HepG2 (cell line): ENCODE results near the gene KIF26B. TPM values are rescaled to one million over a fixed set of nuclear protein-coding genes. Genes with fewer than 3 reads are reported as not detected.

Experiments used
- ATAC-seq: fragments of 200-7000 bp; cut with Tn5 transposase; 3 replicates; pipeline ENCODE4 v1.9.1; 2020; ENCODE audit warnings: mild to moderate bottlenecking, moderate library complexity
- BruUV-seq: library from RNA; stranded (reverse); fragments of 400-500 nt; replicated peaks from 2 replicates; lab custom pipeline; 2021; lab: Mats Ljungman, UMichigan
- CTCF ChIA-PET: fragments of 300-600 bp; formaldehyde crosslinking; extraction: SDS; loops from one replicate; lab custom pipeline; 2021; ENCODE audit warnings: low total read pairs, inconsistent platforms, low intra/inter-chr PET ratio; lab: Yijun Ruan, JAX
- POLR2A ChIA-PET: fragments of 350-600 bp; sonication (Branson Sonifier 250); formaldehyde crosslinking; loops from one replicate; lab custom pipeline; 2020; ENCODE audit warnings: antibody characterized with exemption, inconsistent platforms; lab: Yijun Ruan, JAX
- DNase-seq: peaks from one replicate; pipeline ENCODE4 v3.0.0-alpha.2; 2015; ENCODE audit warnings: low spot score
- FAIRE-seq: peaks from 3 replicates; lab custom pipeline; 2011; peaks lifted over from hg19 to GRCh38; lab: Jason Lieb, UNC
- H2AFZ ChIP-seq: one replicate; pipeline ENCODE4 v1.6.1; 2011; ENCODE audit warnings: low read length, inconsistent platforms
- H3K27ac ChIP-seq: fragments of 300-600 bp; 3 replicates; pipeline ENCODE4 v1.8.0; 2011; ENCODE audit warnings: mixed run types, mild to moderate bottlenecking, mixed read lengths, low read length, inconsistent platforms; ENCODE audit not compliant: insufficient read depth; ENCODE audit errors: extremely low read length
- H3K27me3 ChIP-seq, 2 experiments: fragments of 200-600 bp in 1 of 2; 2 replicates in 1 of 2; 3 replicates in 1 of 2; pipeline versions ENCODE4 v1.6.0 to v1.8.0; 2011; ENCODE audit warnings: low read length in 2 of 2, mild to moderate bottlenecking in 2 of 2, moderate library complexity in 2 of 2, inconsistent platforms in 1 of 2; ENCODE audit not compliant: insufficient read depth in 2 of 2, control insufficient read depth in 1 of 2
- H3K36me3 ChIP-seq, 2 experiments: fragments of 200-600 bp in 1 of 2; replicated peaks in 1 of 2; 2 replicates in 1 of 2; 3 replicates in 1 of 2; pipeline versions ENCODE4 v1.5.1 to v1.8.0; 2011; ENCODE audit warnings: low read length in 2 of 2, inconsistent platforms in 1 of 2; ENCODE audit not compliant: insufficient read depth in 2 of 2, control insufficient read depth in 1 of 2
- H3K4me1 ChIP-seq: 2 replicates; pipeline ENCODE4 v1.5.1; 2012; ENCODE audit warnings: low read length, inconsistent platforms; ENCODE audit not compliant: insufficient read depth
- H3K4me2 ChIP-seq: 2 replicates; pipeline ENCODE4 v1.6.0; 2011; ENCODE audit warnings: low read depth, low read length, inconsistent platforms
- H3K4me3 ChIP-seq, 3 experiments: fragments of 200-600 bp in 1 of 3; sonication (generic), shearing (Covaris generic) in 1 of 3; replicated peaks in 1 of 3; 2 replicates each; pipeline ENCODE4 v1.5.1; 2011 to 2016; ENCODE audit warnings: low read length in 3 of 3, inconsistent platforms in 2 of 3, low read depth in 2 of 3, mild to moderate bottlenecking in 2 of 3, control low read depth in 1 of 3, mixed read lengths in 1 of 3; ENCODE audit not compliant: insufficient read depth in 1 of 3
- H3K79me2 ChIP-seq: one replicate; pipeline ENCODE4 v1.6.1; 2011; ENCODE audit warnings: low read length, inconsistent platforms; ENCODE audit not compliant: insufficient read depth
- H3K9ac ChIP-seq: 2 replicates; pipeline ENCODE4 v1.6.0; 2011; ENCODE audit warnings: mild to moderate bottlenecking, low read depth, low read length, inconsistent platforms; ENCODE audit not compliant: insufficient read depth
- H3K9me3 ChIP-seq: 2 replicates; pipeline ENCODE4 v1.5.1; 2012; ENCODE audit warnings: mild to moderate bottlenecking, low read length
- H4K20me1 ChIP-seq: 2 replicates; pipeline ENCODE4 v1.6.0; 2011; ENCODE audit warnings: inconsistent platforms, mild to moderate bottlenecking, low read length, moderate library complexity; ENCODE audit not compliant: insufficient read depth
- CENPT ChIP-seq: sonication (generic); formaldehyde crosslinking; IDR thresholded peaks from 2 replicates; pipeline ENCODE4 v1.8.0; 2022; ENCODE audit warnings: low read depth, mild to moderate bottlenecking, moderate library complexity, missing genetic modification reagents
- ELF1 ChIP-seq: sonication (generic); formaldehyde crosslinking; IDR thresholded peaks from 2 replicates; pipeline ENCODE4 v1.4.0; 2020; ENCODE audit warnings: missing genetic modification reagents
- IKZF1 ChIP-seq: fragments of 450-650 bp; IDR thresholded peaks from 2 replicates; pipeline ENCODE4 v1.7.1; 2016
- JDP2 ChIP-seq: sonication (generic); formaldehyde crosslinking; IDR thresholded peaks from 2 replicates; pipeline ENCODE4 v1.8.1; 2022; ENCODE audit warnings: missing genetic modification reagents, borderline replicate concordance
- KDM4B ChIP-seq: sonication (generic); formaldehyde crosslinking; IDR thresholded peaks from 2 replicates; pipeline ENCODE4 v1.4.0; 2020; ENCODE audit warnings: missing genetic modification reagents
- NFE2L2 ChIP-seq: fragments of 150-350 bp; IDR thresholded peaks from 2 replicates; pipeline ENCODE4 v1.6.1; 2014; ENCODE audit warnings: low read length
- PCBP2 ChIP-seq: fragments of 200-400 bp; formaldehyde crosslinking; optimal IDR thresholded peaks from 2 replicates; pipeline ENCODE3; 2018; ENCODE audit warnings: low read length, low read depth; ENCODE audit not compliant: poor library complexity, severe bottlenecking
- PITX1 ChIP-seq: sonication (generic); formaldehyde crosslinking; IDR thresholded peaks from 2 replicates; pipeline ENCODE4 v1.5.1; 2020; ENCODE audit warnings: mild to moderate bottlenecking, missing genetic modification reagents
- SALL1 ChIP-seq: sonication (generic); formaldehyde crosslinking; IDR thresholded peaks from 2 replicates; pipeline ENCODE4 v1.8.0; 2022; ENCODE audit warnings: mild to moderate bottlenecking, missing genetic modification reagents
- TBP ChIP-seq: sonication (generic); formaldehyde crosslinking; IDR thresholded peaks from 2 replicates; pipeline ENCODE4 v1.5.0; 2020; ENCODE audit warnings: missing genetic modification reagents
- TGIF2 ChIP-seq: IDR thresholded peaks from 2 replicates; pipeline ENCODE4 v1.6.1; 2016; ENCODE audit warnings: control low read depth, missing compliant biosample characterization
- TMF1 ChIP-seq: sonication (generic); formaldehyde crosslinking; IDR thresholded peaks from 2 replicates; pipeline ENCODE4 v1.8.1; 2022; ENCODE audit warnings: low read depth, missing genetic modification reagents
- YY1 ChIP-seq: IDR thresholded peaks from 2 replicates; pipeline ENCODE4 v1.6.1; 2011; ENCODE audit warnings: low read length, low read depth, moderate library complexity, mild to moderate bottlenecking; ENCODE audit not compliant: insufficient read depth, insufficient replicate concordance
- ZBTB2 ChIP-seq: sonication (generic); formaldehyde crosslinking; IDR thresholded peaks from 2 replicates; pipeline ENCODE4 v1.8.0; 2022; ENCODE audit warnings: low read depth, missing genetic modification reagents
- ZNF138 ChIP-seq: sonication (generic); formaldehyde crosslinking; IDR thresholded peaks from 2 replicates; pipeline ENCODE4 v1.5.0; 2020; ENCODE audit warnings: mild to moderate bottlenecking, low read depth, missing genetic modification reagents
- ZNF468 ChIP-seq: sonication (generic); formaldehyde crosslinking; IDR thresholded peaks from 2 replicates; pipeline ENCODE4 v1.8.0; 2022; ENCODE audit warnings: mild to moderate bottlenecking, moderate library complexity, missing genetic modification reagents
- ZNF564 ChIP-seq: sonication (generic); formaldehyde crosslinking; IDR thresholded peaks from 2 replicates; pipeline ENCODE4 v1.8.1; 2023; ENCODE audit warnings: mild to moderate bottlenecking, missing genetic modification reagents
- ZNF710 ChIP-seq: sonication (generic); formaldehyde crosslinking; IDR thresholded peaks from 2 replicates; pipeline ENCODE4 v1.5.0; 2020; ENCODE audit warnings: mild to moderate bottlenecking, missing genetic modification reagents, borderline replicate concordance
- WGBS: methylation state at CpG from one replicate; pipeline ENCODE4 v1.1.6; 2017; ENCODE audit warnings: low lambda C conversion rate; 5-methylcytosine and 5-hydroxymethylcytosine counted together
- in situ Hi-C: cut with HindIII; loops from 2 replicates; pipeline ENCODE4 v1.10.0; 2017; ENCODE audit warnings: low pct_unique_long_range_greater_than_20kb; ENCODE audit not compliant: extremely low pct_ligation_motif_present
- intact Hi-C: fragments of 100-400 bp; cut with micrococcal nuclease; formaldehyde crosslinking; loops from one replicate; pipeline ENCODE4 v1.10.0; 2022; ENCODE audit not compliant: unreplicated experiment
- polyA plus RNA-seq, 8 experiments: library from polyadenylated mRNA; depleted of rRNA in 3 of 8; stranded (reverse) in 7 of 8; unstranded in 1 of 8; fragments of >200 nt; fragmentation: Illumina TruSeq in 4 of 8; extraction: Trizol in 4 of 8; gene quantifications; 2 replicates each; pipeline versions ENCODE4 v1.2.1 to v1.2.3, GENCODE V29; 2011 to 2016; ENCODE audit warnings: low read depth in 4 of 8, missing spikeins in 1 of 8, mixed read lengths in 1 of 8; ENCODE audit not compliant: insufficient read depth in 1 of 8
- total RNA-seq, 5 experiments: library from RNA; depleted of rRNA; stranded (reverse); fragments of >200 nt; fragmentation: Illumina TruSeq; extraction: Trizol; gene quantifications; 2 replicates each; pipeline ENCODE4 v1.2.3, GENCODE V29; 2016; ENCODE audit warnings: low read depth in 1 of 5
- TF ChIP-seq, protein P1 (sequence below): sonication (generic); formaldehyde crosslinking; IDR thresholded peaks from 2 replicates; pipeline ENCODE4 v1.4.0; 2020; ENCODE audit warnings: missing genetic modification reagents

The KIF26B gene
- total and polyA plus RNA-seq, 2 of the 13 experiments (the other 11 are each of a cell fraction or from before 2014, with no cell fraction given), result 0.08 to 0.09 TPM

DNA sequence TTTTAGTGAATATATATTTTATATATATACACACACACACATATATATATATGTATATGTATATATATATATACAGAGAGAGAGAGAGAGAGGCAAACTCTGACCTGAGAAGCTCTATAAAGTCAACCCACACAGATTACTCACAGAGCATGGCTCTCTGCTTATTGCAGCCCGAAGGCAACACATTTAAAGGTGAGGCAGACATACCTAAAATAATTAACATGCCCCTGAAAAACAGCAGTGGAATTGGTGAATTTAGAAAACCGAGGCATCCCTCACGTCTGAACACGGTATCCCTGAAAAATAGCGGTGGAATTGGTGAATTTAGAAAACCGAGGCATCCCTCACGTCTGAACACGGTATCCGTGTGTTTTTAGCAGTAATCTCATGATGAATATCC lies 228.2 kb downstream of the KIF26B start:
- H3K9me3 ChIP-seq, result no peaks in the 10 kb centered on the region
- no peaks in the 10 kb centered on the region for H3K79me2 ChIP-seq
- no peak overlapping the region for H3K4me3 ChIP-seq
- no peak overlapping the region for H2AFZ ChIP-seq
- no peak for FAIRE-seq
- H3K4me1 ChIP-seq, result peaks cover 10% of the 10 kb centered on the region
- H3K9ac ChIP-seq, result no peak overlapping the region
- 55% methylated on average over 8 of the region's 9 CpGs for WGBS
- ATAC-seq, result no peak
- no peaks in the 10 kb centered on the region for H3K36me3 ChIP-seq
- H3K27me3 ChIP-seq, result no peaks in the 10 kb centered on the region; a peak in 1 of 5 replicates
- no peaks in the 10 kb centered on the region for H4K20me1 ChIP-seq
- intact Hi-C loops (no loop called here), in situ Hi-C loops (no loop called here)
- CTCF ChIA-PET, result no interaction called here
- BruUV-seq, result no TSS peak
- TF ChIP-seq ZNF138 (CRISPR knock-in tag) (no peak), TBP (CRISPR knock-in tag) (no peak), IKZF1 (no peak), JDP2 (CRISPR knock-in tag) (no peak), TMF1 (CRISPR knock-in tag) (no peak), SALL1 (CRISPR knock-in tag) (no peak), CENPT (no peak), ZNF468 (CRISPR knock-in tag) (no peak), KDM4B (CRISPR knock-in tag) (no peak), ELF1 (no peak), ZBTB2 (CRISPR knock-in tag) (no peak), NFE2L2 (no peak), ZNF564 (CRISPR knock-in tag) (no peak), PCBP2 (no peak), TGIF2 (CRISPR knock-in tag) (no peak), YY1 (no peak), PITX1 (no peak), ZNF710 (no peak)
- TF ChIP-seq, protein P1, sequence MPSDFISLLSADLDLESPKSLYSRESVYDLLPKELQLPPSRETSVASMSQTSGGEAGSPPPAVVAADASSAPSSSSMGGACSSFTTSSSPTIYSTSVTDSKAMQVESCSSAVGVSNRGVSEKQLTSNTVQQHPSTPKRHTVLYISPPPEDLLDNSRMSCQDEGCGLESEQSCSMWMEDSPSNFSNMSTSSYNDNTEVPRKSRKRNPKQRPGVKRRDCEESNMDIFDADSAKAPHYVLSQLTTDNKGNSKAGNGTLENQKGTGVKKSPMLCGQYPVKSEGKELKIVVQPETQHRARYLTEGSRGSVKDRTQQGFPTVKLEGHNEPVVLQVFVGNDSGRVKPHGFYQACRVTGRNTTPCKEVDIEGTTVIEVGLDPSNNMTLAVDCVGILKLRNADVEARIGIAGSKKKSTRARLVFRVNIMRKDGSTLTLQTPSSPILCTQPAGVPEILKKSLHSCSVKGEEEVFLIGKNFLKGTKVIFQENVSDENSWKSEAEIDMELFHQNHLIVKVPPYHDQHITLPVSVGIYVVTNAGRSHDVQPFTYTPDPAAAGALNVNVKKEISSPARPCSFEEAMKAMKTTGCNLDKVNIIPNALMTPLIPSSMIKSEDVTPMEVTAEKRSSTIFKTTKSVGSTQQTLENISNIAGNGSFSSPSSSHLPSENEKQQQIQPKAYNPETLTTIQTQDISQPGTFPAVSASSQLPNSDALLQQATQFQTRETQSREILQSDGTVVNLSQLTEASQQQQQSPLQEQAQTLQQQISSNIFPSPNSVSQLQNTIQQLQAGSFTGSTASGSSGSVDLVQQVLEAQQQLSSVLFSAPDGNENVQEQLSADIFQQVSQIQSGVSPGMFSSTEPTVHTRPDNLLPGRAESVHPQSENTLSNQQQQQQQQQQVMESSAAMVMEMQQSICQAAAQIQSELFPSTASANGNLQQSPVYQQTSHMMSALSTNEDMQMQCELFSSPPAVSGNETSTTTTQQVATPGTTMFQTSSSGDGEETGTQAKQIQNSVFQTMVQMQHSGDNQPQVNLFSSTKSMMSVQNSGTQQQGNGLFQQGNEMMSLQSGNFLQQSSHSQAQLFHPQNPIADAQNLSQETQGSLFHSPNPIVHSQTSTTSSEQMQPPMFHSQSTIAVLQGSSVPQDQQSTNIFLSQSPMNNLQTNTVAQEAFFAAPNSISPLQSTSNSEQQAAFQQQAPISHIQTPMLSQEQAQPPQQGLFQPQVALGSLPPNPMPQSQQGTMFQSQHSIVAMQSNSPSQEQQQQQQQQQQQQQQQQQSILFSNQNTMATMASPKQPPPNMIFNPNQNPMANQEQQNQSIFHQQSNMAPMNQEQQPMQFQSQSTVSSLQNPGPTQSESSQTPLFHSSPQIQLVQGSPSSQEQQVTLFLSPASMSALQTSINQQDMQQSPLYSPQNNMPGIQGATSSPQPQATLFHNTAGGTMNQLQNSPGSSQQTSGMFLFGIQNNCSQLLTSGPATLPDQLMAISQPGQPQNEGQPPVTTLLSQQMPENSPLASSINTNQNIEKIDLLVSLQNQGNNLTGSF (CRISPR knock-in tag), result no peak
- TF ChIP-seq, all 625 proteins: peak for 0
- no peak overlapping the region for H3K4me2 ChIP-seq
- DNase-seq, result no peak
- POLR2A ChIA-PET, result no interaction called here
- H3K27ac ChIP-seq, result no peak overlapping the region
